GM21360 (cell line): ENCODE data around the gene FHIT.

Source experiments
- ATAC-seq: cut with Tn5 transposase; IDR thresholded peaks from one replicate; pipeline ENCODE4 v1.9.1; 2021; ENCODE audit warnings: mild to moderate bottlenecking, moderate library complexity; ENCODE audit not compliant: unreplicated experiment

FHIT gene

DNA sequence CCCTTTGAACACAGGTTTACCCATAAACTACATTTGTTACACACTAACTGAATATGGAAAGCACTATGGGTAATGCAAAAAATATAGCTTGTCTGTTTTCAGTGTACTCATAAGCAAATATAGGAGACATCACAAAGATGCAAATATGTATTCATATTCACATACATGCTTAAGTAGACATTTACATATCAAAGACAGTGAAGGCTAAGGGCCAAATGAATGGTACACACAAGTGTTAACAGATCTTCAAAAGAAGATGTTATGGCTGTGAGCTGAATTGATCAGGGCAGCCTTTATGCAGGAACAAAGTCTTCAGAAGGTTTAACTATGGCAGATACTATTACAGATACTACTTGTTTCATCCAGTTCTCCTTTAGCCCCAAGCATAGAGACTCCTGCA lies 384.1 kb downstream of the FHIT start:
- ATAC-seq: no peak

GRCh38 chr3:60856257-60857046 lies 394.8 kb downstream of the FHIT start:
- no peak for ATAC-seq

GRCh38 chr3:60855250-60855649 lies 396.0 kb downstream of the FHIT start:
- ATAC-seq: no peak

DNA sequence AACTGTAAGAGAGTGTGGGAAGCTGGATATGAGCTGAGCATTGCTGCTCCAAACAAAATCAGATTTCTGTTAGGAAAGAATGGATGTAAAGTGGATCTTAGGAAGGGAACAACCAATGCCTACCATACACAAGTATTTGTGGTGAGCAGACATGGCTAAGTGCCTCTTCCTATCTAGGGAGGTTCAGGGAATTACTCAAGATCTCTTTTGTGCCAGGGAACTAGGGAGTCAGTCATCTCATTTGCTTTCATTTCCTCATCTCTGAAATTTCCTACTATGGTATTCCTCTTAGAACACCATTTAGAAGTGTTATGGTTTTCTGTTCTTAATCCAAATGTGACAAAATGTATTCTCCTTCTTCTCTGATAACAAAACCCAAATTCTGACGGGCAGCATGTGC lies 396.5 kb downstream of the FHIT start:
- no peak for ATAC-seq

DNA sequence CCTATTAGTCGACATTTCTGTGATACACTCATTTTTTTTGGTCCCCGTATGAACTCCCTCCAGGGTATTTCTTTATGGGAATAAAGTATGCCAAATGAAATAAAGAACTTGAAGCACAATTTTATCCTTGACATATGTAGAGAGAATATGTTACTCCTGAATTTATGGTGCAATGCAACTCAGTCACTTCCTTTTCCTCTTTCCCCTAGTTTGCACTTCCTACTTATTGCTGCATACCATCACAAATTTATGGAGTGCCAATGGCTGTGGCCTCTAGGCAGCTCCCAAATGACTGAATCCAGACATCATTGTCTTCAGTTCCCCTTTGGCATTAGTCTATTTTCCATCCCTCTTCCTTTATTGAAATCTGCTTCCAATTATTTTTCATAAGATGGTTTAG lies 403.5 kb downstream of the FHIT start:
- no peak for ATAC-seq

DNA sequence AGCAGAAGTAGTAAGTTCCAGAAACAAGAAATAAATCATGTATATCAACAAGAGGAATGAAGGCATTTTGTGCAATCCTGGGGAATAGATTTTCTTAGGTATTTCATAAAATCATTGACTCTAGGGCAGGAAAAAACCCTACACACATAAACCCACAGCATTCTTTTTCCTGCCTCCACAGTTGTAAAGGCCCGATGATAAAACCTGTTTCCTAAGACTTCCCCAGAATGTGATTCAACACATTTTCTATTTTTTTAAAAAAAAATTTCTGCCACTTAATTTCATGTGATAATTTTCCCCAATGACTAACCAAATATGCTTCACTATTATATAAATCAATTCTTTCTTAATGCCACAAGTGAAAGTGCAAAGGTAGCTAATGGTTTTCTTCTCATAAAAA lies 407.0 kb downstream of the FHIT start:
- no peak for ATAC-seq

DNA sequence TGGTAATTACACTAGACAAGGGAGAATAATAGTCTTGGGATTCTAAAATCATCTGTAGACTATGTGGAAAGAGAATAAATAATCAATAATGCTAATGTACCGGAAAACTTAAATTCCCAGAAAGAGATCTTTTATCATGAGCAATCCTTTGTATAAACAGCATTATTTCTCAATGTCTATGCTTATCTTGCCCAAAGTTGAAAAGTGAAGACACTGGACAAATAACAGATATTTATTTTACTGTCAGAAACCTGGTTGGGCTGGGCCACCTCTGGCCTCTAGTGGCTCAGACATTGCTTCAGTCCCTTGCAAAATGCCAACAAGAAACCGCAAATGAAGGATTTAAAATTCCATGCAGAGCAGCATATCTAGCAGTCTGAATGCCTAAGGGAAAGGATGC lies 409.9 kb downstream of the FHIT start:
- ATAC-seq: no peak

DNA sequence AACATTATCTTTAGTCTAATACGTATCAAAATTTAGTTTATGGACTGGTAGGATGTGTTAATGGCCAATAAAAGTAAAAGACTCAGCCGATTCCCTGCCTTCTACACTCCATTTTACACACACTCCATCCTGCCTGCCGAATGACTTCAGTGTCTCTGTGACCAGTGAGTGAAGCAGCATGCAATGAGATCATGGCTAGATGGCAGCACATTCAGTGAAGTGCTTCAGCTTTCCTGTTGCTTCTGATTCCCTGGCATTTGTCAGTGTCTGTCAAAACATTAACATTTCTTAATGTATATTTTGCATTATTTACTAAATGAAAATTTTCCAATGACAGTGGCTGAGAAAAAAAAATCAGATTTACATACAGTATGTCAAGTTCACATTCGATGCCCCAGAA lies 412.0 kb downstream of the FHIT start:
- ATAC-seq: no peak

- ATAC-seq: no peak
These were observed 415.5 kb downstream of the FHIT start for GRCh38 chr3:60835796-60836195.

GRCh38 chr3:60829058-60829457 lies 422.2 kb downstream of the FHIT start:
- ATAC-seq: no peak

GRCh38 chr3:60827666-60828065 lies 423.6 kb downstream of the FHIT start:
- no peak for ATAC-seq

DNA sequence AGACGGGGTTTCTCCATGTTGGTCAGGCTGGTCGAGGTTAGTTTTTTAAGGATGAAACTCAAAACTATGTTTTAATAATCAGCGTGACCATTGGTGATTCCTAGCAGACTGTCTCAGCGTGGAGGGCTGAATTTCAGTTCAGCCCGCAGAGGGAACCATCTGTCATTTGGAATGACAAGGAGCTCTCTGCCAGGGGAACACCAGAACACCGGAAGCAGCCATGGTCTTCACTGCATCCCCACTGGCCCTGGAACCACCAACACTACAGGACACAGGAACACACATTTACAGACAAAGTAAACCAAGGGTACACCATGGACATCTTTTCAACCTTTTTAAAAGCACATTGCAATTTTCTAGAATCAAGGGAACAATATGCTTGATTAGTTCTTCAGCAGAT lies 424.7 kb downstream of the FHIT start:
- no peak for ATAC-seq

DNA sequence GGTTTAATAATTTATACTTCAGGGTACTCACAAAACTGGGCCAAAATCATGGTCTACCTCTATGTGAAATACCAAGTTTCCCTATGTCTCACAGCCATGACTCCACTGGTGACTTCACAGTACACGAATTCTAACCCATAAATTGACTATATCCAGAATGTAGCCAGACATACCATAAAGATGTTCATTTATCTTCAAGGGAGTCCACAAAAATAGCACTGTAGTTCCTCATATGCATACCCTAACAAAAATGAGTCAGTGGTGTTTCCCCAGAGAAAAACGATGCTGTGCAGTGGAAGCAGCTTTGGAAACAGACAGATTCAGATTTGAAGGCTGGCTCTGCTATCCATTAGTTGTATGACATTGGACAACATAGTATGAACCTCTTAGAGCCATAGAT lies 438.8 kb downstream of the FHIT start:
- ATAC-seq: no peak

DNA sequence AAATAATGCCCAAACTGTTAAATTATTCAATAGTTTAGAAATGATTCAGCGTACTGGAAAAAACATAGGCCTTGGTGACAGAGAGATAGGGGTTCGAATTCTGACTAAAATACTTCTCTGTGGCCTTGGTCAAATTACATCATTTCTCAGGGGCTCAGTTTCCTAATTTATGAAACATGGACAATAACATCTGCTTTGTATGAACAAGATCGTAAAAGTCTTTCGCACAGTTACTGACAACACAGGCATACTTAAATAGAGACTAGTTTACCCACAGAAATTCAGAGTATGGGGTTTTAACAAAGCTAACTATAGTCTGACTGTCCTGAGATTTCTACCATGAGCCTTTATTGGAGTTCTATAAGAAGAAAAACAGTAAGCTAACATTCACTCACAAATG lies 440.4 kb downstream of the FHIT start:
- ATAC-seq: no peak

DNA sequence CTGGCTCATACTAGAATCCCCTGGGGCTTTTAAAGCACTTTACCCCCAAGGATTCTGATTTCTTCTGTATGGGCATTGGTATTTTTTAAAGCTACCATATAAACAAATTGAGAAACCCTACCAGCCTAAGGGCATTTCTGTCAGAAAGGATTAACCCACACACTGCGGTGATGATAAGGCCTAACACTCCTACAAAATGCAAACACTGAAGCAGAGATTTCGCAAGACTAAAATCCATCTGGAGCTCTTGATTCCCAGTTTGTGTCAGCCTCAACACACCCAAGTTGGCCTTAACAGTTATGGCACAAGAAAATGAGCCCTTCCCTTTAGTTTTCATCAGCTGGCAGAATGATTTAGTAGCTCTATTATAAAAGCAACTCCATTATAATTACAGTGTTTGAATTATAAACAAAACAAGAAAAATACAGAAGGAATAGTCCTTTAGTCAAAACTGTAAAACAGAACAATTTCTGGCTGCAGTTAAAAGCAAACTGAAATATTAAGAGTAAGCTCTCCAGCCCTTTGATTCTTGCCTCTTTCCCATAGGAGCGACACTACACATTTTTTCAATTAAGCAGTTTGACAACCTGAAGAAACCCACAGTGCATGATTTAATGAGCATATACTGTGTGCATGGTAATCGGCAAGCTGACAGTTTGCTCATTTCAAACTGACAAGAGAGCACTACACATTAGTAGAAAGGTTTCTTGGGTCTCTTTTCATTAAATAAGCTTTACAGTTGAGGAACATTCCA lies 441.2 kb downstream of the FHIT start:
- no peak for ATAC-seq

DNA sequence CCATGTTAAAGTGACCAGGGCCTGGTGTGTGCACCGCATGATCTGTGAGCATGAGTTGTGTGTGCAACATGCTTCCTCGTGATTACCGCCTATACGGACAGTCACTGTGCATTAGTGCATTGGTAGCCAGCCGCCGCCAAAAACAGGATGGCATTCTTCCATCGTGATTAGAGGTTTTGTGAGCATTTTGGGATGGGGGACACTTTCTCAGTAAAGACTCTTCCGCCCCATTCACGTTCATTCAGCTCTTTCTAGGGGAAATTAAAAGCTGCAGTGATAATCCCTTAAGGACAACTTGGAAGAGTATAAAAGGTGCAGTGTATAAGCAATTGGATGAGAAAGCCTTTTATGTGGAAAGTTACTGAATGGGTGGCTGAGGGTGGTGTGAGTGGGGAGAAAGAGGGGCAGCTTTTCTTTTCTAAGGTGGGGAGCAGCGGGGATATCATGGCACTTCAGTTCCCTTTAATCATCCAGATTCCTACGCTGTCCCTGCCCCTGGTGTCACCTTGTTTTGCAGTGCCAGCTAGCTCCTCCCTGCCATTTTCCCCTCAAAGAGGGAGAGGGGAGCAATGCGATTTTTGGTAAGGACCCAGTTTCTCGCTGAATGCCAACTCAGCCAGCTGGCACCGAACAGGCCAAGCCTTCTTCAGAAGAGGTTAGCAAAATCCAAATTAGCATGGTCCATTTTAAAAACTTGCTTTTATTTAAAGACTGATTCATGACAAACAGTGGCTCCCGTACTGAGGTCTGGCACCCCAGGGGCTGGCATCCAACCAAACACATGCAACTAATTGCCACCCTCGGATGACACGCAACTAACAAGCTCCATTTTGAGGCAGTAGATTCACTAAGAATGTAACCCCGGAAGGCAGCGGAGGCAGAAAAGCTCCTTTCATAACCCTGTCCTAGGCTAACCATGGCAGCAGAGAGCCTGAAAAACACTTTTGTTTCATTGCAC lies 447.8 kb downstream of the FHIT start:
- no peak for ATAC-seq

- ATAC-seq: no peak
These were observed 449.9 kb downstream of the FHIT start for GRCh38 chr3:60801307-60801706.

DNA sequence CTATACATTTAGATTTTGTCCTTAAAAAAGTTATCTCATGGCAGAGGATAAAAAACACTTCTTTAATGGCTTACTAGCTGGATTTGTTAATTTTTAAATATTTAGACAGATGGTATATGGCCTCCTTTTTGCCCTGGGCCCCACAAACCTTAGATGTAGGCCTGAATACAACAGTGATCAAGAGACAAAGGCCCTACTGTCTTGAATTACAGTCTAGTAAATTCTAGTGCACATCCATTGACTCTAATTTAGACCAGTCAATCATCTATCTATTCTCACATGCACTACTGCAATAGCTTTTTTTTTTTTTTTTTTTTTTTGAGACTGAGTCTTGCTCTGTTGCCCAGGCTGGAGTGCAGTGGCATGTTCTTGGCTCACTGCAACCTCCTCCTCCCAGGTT lies 452.8 kb downstream of the FHIT start:
- ATAC-seq: no peak

- ATAC-seq: no peak
These were observed 458.9 kb downstream of the FHIT start for GRCh38 chr3:60792249-60792852.

DNA sequence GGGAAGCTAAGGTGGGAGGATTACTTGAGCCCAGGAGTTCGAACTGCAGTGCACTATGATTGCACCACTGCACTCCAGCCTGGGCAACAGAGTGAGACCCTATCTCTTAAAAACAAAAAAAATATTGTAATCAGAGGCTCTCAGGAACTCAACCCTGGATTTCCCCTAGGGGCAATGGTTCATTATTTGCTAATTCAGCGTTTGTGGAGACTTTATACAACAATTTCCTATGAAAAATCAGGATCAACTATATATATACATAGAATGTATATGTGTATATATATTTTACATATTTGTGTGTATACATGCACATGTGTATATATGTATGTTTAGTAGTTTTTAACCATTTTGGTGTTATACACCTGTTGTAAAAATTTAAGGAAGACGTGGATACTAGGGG lies 463.1 kb downstream of the FHIT start:
- ATAC-seq: no peak

- ATAC-seq: no peak
These were observed 469.3 kb downstream of the FHIT start for GRCh38 chr3:60781935-60782334.
